Retinal pigment epithelial cell (primary cell): ENCODE measurements around the gene KREMEN2.

ENCODE experiments used
- DNase-seq: peaks from one replicate; pipeline ENCODE4 v3.0.0-alpha.2; 2010; ENCODE audit warnings: low read depth
- H3K4me3 ChIP-seq: 2 replicates; pipeline ENCODE4 v1.5.1; 2011; ENCODE audit warnings: mild to moderate bottlenecking, low read length, control low read depth, moderate library complexity
- TF ChIP-seq, protein P1 (sequence below): conservative IDR thresholded peaks from 2 replicates; pipeline ENCODE4 v1.5.1; 2011; ENCODE audit warnings: low read depth, low read length, control low read depth, inconsistent platforms

The KREMEN2 gene

DNA sequence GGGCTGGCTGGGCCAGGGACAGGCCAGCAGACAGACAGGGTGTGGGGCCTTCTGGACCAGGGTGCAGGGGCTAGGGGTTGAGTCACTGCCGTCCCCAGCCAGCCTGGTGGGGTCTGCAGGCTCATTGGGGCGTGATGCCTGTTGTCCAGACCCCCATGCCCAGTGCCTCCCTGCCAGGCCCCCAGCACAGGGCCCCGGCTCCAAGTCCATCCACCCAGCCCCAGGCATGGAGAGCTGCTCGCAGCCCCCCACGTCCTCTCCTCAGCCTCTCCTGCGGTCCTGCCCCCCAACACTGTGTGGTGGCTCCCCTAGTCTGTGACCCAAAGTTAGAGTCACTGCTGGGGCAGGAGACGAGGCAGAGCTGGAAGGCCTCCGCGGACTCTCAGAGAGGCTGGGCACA lies 23.2 kb downstream of the KREMEN2 start:
- H3K4me3 ChIP-seq: no peak overlapping the region
- no peak for DNase-seq
- TF ChIP-seq, protein P1, sequence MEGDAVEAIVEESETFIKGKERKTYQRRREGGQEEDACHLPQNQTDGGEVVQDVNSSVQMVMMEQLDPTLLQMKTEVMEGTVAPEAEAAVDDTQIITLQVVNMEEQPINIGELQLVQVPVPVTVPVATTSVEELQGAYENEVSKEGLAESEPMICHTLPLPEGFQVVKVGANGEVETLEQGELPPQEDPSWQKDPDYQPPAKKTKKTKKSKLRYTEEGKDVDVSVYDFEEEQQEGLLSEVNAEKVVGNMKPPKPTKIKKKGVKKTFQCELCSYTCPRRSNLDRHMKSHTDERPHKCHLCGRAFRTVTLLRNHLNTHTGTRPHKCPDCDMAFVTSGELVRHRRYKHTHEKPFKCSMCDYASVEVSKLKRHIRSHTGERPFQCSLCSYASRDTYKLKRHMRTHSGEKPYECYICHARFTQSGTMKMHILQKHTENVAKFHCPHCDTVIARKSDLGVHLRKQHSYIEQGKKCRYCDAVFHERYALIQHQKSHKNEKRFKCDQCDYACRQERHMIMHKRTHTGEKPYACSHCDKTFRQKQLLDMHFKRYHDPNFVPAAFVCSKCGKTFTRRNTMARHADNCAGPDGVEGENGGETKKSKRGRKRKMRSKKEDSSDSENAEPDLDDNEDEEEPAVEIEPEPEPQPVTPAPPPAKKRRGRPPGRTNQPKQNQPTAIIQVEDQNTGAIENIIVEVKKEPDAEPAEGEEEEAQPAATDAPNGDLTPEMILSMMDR: no peak

DNA sequence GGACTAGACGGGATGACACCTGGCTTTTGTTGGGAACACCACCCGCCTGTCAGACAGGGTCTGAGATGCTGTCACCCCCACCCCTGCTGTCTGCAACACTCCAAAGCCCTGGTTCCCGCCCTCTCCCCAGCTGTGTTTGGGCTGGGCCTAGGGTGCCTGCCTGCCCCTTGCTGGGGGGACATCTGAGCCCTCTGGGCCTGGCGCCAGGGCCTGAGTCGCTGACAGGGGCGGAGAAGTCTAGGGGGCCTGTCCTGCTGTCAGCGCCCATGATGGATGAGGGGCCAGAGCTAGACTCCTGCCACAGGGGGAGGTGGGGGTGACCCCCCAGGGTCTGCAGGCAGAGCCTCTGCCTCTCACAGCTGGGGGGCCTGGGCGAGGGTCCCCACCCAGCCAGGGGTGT lies 23.8 kb downstream of the KREMEN2 start:
- DNase-seq: no peak
- H3K4me3 ChIP-seq: no peak overlapping the region
- TF ChIP-seq, protein P1: no peak

DNA sequence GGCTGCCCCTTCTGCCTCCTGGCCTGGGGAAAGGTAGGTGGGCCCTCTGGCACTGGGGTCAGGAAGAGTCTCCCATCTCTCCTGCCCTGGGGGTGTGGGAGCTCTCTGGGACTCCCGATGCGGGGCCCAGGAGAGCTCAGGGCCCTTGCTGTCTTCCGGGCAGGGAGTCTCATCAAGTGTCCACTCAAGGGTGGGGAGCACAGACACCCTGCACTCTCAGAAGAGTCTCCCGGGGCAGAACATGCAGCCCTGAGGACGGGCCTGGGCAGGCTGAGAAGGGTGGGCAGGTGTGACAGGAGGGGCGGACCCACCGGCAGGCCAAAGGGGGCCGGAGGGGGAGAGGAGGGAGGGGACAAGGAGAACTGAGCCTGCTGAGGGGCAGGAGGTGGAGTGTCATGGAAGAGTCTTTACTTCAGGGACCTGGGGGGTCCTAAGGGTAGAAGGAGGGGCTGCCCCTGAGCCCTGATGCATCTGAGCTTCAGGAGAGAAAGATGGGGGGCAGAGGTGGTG lies 24.6 kb downstream of the KREMEN2 start:
- H3K4me3 ChIP-seq: no peak overlapping the region
- no peak for DNase-seq
- TF ChIP-seq, protein P1: no peak

DNA sequence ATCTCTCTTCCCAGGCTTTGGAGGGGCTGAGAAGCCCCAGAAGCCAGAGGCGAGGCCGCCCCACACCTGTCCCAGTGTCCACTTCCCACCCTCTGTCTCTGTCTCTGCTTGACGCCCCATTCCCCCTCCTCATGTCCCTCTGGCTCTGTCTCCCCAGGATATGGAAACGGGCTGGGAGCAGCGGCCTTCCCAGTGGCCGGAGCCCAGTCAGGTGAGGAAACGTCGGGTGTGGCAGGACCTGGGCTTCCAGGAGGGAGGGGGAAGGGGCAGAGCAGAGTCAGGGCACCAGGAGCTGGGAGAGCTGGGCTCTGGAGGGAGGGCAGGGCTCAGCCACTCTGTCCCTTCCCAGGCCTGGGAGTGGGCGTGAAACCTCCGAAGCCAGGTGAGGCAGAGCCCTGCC lies 26.8 kb downstream of the KREMEN2 start:
- DNase-seq: no peak
- TF ChIP-seq, protein P1: no peak
- no peak overlapping the region for H3K4me3 ChIP-seq

DNA sequence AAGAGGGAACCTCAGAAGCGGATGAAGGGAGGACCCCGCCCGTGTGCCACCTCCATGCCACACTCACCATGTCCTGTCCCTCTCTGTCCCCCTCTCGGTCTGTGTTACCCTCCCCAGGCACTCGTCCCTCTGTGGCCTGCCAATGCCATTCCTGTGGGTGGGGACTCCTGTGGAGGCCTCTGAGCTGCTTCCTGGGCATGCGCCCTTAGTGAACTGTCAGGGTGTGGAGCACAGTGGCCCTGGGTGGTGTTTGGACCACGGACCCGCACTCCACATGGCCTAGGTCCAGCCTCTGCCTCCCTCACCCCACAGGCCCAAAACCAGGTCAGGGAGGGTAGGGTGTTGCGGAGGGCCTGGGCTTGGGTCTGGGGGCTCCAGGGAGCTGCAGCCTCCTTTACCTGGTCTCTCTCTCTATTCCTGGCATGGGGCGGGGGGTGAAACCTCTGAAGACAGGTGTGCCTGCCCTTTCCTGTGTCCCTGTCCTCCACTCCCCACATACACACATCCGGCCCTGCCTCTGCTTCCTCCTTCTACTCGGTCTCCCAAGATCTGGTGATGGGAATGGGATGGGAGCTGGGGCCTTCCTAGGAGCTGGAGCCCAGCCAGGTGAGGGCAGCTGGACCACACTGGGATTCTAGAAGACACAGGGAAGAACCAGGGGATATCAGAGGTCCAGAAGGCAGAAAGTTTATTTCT lies 27.6 kb downstream of the KREMEN2 start:
- no peak overlapping the region for H3K4me3 ChIP-seq
- TF ChIP-seq, protein P1: no peak
- DNase-seq: no peak

DNA sequence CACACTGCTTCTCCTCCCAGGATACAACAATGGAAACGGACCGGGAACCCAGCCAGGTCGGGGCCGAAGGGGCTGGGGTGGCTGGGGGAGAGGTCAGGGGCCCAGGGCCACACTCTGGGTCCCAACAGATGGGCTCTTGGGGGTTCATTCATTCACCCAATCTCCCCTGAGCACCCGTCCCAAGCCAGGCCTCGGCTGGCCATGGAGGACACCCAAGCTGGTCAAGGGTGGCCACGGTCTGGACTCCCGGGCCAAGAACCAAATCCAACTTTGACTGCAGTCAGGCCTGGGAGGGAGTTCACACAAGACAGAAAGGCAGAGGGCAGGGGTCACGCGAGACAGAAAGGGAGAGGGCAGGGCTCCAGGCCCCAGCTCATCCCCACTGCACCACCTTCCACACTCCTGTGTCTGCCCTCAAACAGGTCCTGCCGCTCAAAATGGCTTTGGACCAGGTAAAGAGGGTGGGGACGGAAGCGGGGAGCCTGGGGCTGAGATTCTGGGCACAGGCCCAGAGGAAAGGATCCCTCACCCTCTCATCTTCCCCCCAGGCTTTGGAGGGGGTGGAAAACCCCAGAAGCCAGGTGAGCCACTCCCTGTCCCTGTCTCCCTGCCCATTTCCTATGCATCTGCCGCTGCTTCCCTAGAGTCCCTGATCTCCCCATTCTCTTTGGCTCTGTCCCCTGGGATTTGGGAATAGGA lies 28.5 kb downstream of the KREMEN2 start:
- TF ChIP-seq, protein P1: no peak
- H3K4me3 ChIP-seq: no peak overlapping the region
- DNase-seq: no peak

DNA sequence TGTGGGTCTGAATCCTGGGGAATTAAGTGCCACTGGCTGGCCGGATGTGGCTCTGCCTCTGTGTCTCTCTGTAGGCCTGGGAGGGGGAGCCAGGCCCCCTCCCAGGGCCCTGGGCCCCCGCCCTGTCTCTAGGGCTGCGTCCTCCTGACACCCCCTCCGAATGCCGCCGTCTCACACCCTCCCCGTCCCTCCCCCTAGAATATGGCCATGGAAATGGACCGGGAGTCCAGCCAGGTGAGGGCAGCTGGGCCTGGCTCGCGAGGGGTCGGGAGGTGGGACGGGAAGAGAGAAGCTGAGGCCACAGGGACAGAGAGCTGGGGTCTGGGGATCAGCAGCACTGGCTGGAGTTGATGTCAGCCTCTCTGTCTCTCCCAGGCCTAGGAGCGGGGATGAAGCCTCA lies 32.2 kb downstream of the KREMEN2 start:
- TF ChIP-seq, protein P1: no peak
- no peak for DNase-seq
- H3K4me3 ChIP-seq: no peak overlapping the region
